Measurements from ENCODE around the gene DVL2.

GRCh38 chr17:7183433-7184090 is 50.8 kb downstream of the DVL2 start:
- TF ChIP-seq CTCF (IDR thresholded peaks at IDR 0.05) (no peak), POLR2A (IDR thresholded peaks at IDR 0.05) (no peak)
